CD4-positive, alpha-beta T cell (primary cell): ENCODE measurements around the gene APOA4. TPM values are rescaled to one million over a fixed set of nuclear protein-coding genes. Genes with fewer than 3 reads are reported as not detected.

Source experiments
- ATAC-seq: fragments of 200-7000 bp; cut with Tn5 transposase; one replicate; pipeline ENCODE4 v1.10.0; 2022; ENCODE audit warnings: mild to moderate bottlenecking; ENCODE audit not compliant: poor library complexity
- CTCF ChIA-PET: fragments of 350-600 bp; sonication (Branson Sonifier 250); formaldehyde crosslinking; loops from one replicate; lab custom pipeline; 2021; ENCODE audit warnings: antibody characterized with exemption, inconsistent platforms; lab: Charles Lee
- POLR2A ChIA-PET: fragments of 350-600 bp; sonication (Branson Sonifier 250); formaldehyde crosslinking; loops from one replicate; lab custom pipeline; 2021; ENCODE audit warnings: antibody characterized with exemption, inconsistent platforms; lab: Charles Lee
- DNase-seq, 14 experiments: peaks; one replicate each; pipeline ENCODE4 v3.0.0-alpha.2; 2013 to 2020; ENCODE audit warnings: mixed read lengths in 2 of 14
- H3K27ac ChIP-seq, 2 donors: one replicate each; pipeline versions ENCODE4 v1.5.1 to v1.7.0; 2013; ENCODE audit warnings: low read length in 2 of 2, low read depth in 1 of 2, mild to moderate bottlenecking in 1 of 2
- H3K27me3 ChIP-seq, 2 experiments: 1 replicate in 1 of 2; 2 replicates in 1 of 2; pipeline versions ENCODE4 v1.6.1 to v1.7.0; 2013; ENCODE audit warnings: low read length in 2 of 2, control low read depth in 1 of 2, mild to moderate bottlenecking in 1 of 2, moderate library complexity in 1 of 2; ENCODE audit not compliant: insufficient read depth in 2 of 2, control insufficient read depth in 1 of 2
- H3K36me3 ChIP-seq: one replicate; pipeline ENCODE4 v1.6.1; 2013; ENCODE audit warnings: low read length, control low read depth; ENCODE audit not compliant: insufficient read depth
- H3K4me1 ChIP-seq: one replicate; pipeline ENCODE4 v1.6.1; 2013; ENCODE audit warnings: low read length, control low read depth; ENCODE audit not compliant: insufficient read depth
- H3K4me3 ChIP-seq: one replicate; pipeline ENCODE4 v1.5.1; 2013; ENCODE audit warnings: mild to moderate bottlenecking, low read length, moderate library complexity
- H3K9me3 ChIP-seq, 2 experiments: 1 replicate in 1 of 2; 2 replicates in 1 of 2; pipeline versions ENCODE4 v1.6.1 to v1.7.0; 2013; ENCODE audit warnings: low read length in 2 of 2, mild to moderate bottlenecking in 2 of 2, control low read depth in 1 of 2, moderate library complexity in 1 of 2; ENCODE audit not compliant: control insufficient read depth in 1 of 2, insufficient read depth in 1 of 2
- H3K27ac Mint-ChIP-seq: one replicate; pipeline ENCODE4 v1.8.0; 2020; ENCODE audit warnings: mixed read lengths
- H3K27me3 Mint-ChIP-seq: one replicate; pipeline ENCODE4 v1.8.0; 2021; ENCODE audit warnings: mixed read lengths
- H3K36me3 Mint-ChIP-seq: one replicate; pipeline ENCODE4 v1.8.0; 2021; ENCODE audit warnings: low read depth, mixed read lengths
- H3K4me1 Mint-ChIP-seq: one replicate; pipeline ENCODE4 v1.8.0; 2021; ENCODE audit warnings: low read depth, mixed read lengths
- H3K4me3 Mint-ChIP-seq: one replicate; pipeline ENCODE4 v1.8.0; 2020; ENCODE audit warnings: mild to moderate bottlenecking, mixed read lengths
- H3K9me3 Mint-ChIP-seq: one replicate; pipeline ENCODE4 v1.8.0; 2020; ENCODE audit warnings: mixed read lengths
- CTCF ChIP-seq: fragments of 200-600 bp; IDR thresholded peaks from one replicate; pipeline ENCODE4 v1.8.0; 2022; ENCODE audit warnings: antibody characterized with exemption, mild to moderate bottlenecking
- intact Hi-C, 2 experiments: fragments of 100-400 bp; cut with DNase I in 1 of 2; cut with micrococcal nuclease in 1 of 2; formaldehyde crosslinking; loops; one replicate each; pipeline versions ENCODE4 v1.15.1 to v1.9.0; 2023 to 2025; cut with DNase I, micrococcal nuclease
- total RNA-seq, 174 experiments: library from RNA in 2 of 174; stranded (reverse) in 2 of 174; gene quantifications; one replicate each; pipeline ENCODE4 v1.2.3 and lab custom pipeline; 2021 to 2026

APOA4 gene
- total RNA-seq, 2 experiments from 2014 or later = not detected

- peak overlapping the region; percentile 77 for H3K4me3 Mint-ChIP-seq
- no peak overlapping the region for H3K4me3 ChIP-seq
- H3K4me1 Mint-ChIP-seq = peaks cover 12% of the 10 kb centered on the region
- TF ChIP-seq CTCF = no peak
- H3K9me3 Mint-ChIP-seq = no peaks in the 10 kb centered on the region
- DNase-seq (no peak), ATAC-seq (no peak)
- H3K9me3 ChIP-seq = no peaks in the 10 kb centered on the region
- H3K4me1 ChIP-seq = peaks cover 18% of the 10 kb centered on the region
- H3K36me3 Mint-ChIP-seq = no peaks in the 10 kb centered on the region
- no peak overlapping the region for H3K27ac Mint-ChIP-seq
- CTCF ChIA-PET = interaction anchor here (0.6 to 0.7 kb wide), 2 partner anchors 11 to 343 kb away, joined by 3 read pairs; partner anchors contain the start of gene APOA4
- POLR2A ChIA-PET = interaction anchor here (2.3 kb wide), 1 partner anchor 19 kb away, joined by 8 read pairs; no protein-coding TSS in a partner anchor
- H3K27ac ChIP-seq = no peak overlapping the region
- no peaks in the 10 kb centered on the region for H3K27me3 ChIP-seq
- intact Hi-C loops = no loop called here
- H3K36me3 ChIP-seq = no peaks in the 10 kb centered on the region
- no peaks in the 10 kb centered on the region for H3K27me3 Mint-ChIP-seq
These were observed 10.9 kb upstream of the APOA4 start for GRCh38 chr11:116833816-116834534.

DNA sequence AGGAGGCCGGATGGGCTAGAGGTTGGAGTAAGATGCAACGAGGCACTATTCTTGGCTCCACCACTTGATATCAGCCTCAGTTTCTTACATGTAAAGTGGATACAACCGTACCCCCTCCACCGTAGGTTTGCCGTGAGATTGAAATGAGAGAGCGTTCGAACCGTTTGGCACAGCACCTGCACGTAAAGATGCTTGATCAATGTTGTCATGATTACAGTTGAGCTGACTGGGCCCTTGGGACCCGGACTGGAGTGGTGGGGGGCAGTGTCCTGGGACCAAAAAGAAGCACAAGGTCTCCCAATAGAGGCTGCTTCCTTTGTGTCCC is 10.3 kb upstream of the APOA4 start:
- Mint-ChIP-seq H3K27me3 (no peaks in the 10 kb centered on the region), H3K36me3 (no peaks in the 10 kb centered on the region), H3K9me3 (no peaks in the 10 kb centered on the region), H3K27ac (no peak overlapping the region), H3K4me3 (no peak overlapping the region), H3K4me1 (peaks cover 12% of the 10 kb centered on the region)
- Histone ChIP-seq H3K9me3 (no peaks in the 10 kb centered on the region), H3K4me3 (no peak overlapping the region), H3K36me3 (no peaks in the 10 kb centered on the region), H3K27ac (no peak overlapping the region), H3K27me3 (no peaks in the 10 kb centered on the region), H3K4me1 (peaks cover 18% of the 10 kb centered on the region)
- ChIA-PET POLR2A (interaction anchor here (2.3 kb wide), 1 partner anchor 20 kb away, joined by 8 read pairs; no protein-coding TSS in a partner anchor), CTCF (no interaction called here)
- TF ChIP-seq CTCF = no peak
- no peak for ATAC-seq
- no peak for DNase-seq
- intact Hi-C loops = no loop called here

GRCh38 chr11:116832350-116833290 is 9.5 kb upstream of the APOA4 start:
- H3K27ac ChIP-seq = no peak overlapping the region
- H3K4me3 ChIP-seq = no peak overlapping the region
- H3K9me3 Mint-ChIP-seq = no peaks in the 10 kb centered on the region
- H3K27me3 ChIP-seq = no peaks in the 10 kb centered on the region
- no peaks in the 10 kb centered on the region for H3K36me3 ChIP-seq
- H3K4me1 Mint-ChIP-seq = peaks cover 12% of the 10 kb centered on the region
- H3K27me3 Mint-ChIP-seq = no peaks in the 10 kb centered on the region
- H3K4me3 Mint-ChIP-seq = no peak overlapping the region
- DNase-seq (no peak), ATAC-seq (no peak)
- H3K9me3 ChIP-seq = no peaks in the 10 kb centered on the region
- H3K4me1 ChIP-seq = peaks cover 18% of the 10 kb centered on the region
- intact Hi-C loops = no loop called here
- H3K27ac Mint-ChIP-seq = no peak overlapping the region
- POLR2A ChIA-PET = interaction anchor here (2.3 kb wide), 1 partner anchor 21 kb away, joined by 8 read pairs; no protein-coding TSS in a partner anchor
- TF ChIP-seq CTCF = no peak
- CTCF ChIA-PET = no interaction called here
- no peaks in the 10 kb centered on the region for H3K36me3 Mint-ChIP-seq
